Measurements from ENCODE around the gene CCNY. TPM values are rescaled to one million over a fixed set of nuclear protein-coding genes. Genes with fewer than 3 reads are reported as not detected.

Gene CCNY
- total RNA-seq, 3 donors from 2014 or later (not counting 1 experiment from before 2014, with no cell fraction given): 71.0 to 87.2 (median 74.3) TPM

- WGBS (ENCODE audit: insufficient coverage): 94% methylated on average over 5 of the region's 5 CpGs
- H3K27ac ChIP-seq (ENCODE audit: low read length): no peak overlapping the region
- H3K36me3 ChIP-seq (ENCODE audit: control insufficient read depth, insufficient read depth, low read length): no peaks in the 10 kb centered on the region
- H3K9me3 Mint-ChIP-seq: no peaks in the 10 kb centered on the region
- H3K4me1 ChIP-seq (ENCODE audit: control insufficient read depth, insufficient read depth, low read length): peaks cover 3% of the 10 kb centered on the region
- H3K27me3 Mint-ChIP-seq (ENCODE audit: low read depth in 2 of 2): no peaks in the 10 kb centered on the region
- no peak overlapping the region for H3K27ac Mint-ChIP-seq
- TF ChIP-seq CTCF (IDR thresholded peaks at IDR 0.05): no peak
- DNase-seq: no peak
- H3K4me3 ChIP-seq (ENCODE audit: low read length): no peak overlapping the region
- H3K9me3 ChIP-seq (ENCODE audit: control insufficient read depth, insufficient read depth, low read length): no peaks in the 10 kb centered on the region
- H3K4me3 Mint-ChIP-seq: no peak overlapping the region
- H3K4me1 Mint-ChIP-seq: peaks cover 60 to 65% of the 10 kb centered on the region in 2 donors
- ATAC-seq: no peak
- intact Hi-C loops (cut with micrococcal nuclease): no loop called here
- H3K27me3 ChIP-seq (ENCODE audit: control insufficient read depth, insufficient read depth, low read length): no peaks in the 10 kb centered on the region
- H3K36me3 Mint-ChIP-seq: no peaks in the 10 kb centered on the region
Observed at GRCh38 chr10:35363587-35363986, 27.3 kb downstream of the CCNY start.

- ATAC-seq (no peak), DNase-seq (no peak)
- Histone ChIP-seq H3K27me3 (ENCODE audit: control insufficient read depth, insufficient read depth, low read length) (no peaks in the 10 kb centered on the region), H3K4me3 (ENCODE audit: low read length) (no peak overlapping the region), H3K36me3 (ENCODE audit: control insufficient read depth, insufficient read depth, low read length) (no peaks in the 10 kb centered on the region), H3K27ac (ENCODE audit: low read length) (no peak overlapping the region), H3K4me1 (ENCODE audit: control insufficient read depth, insufficient read depth, low read length) (peaks cover 9% of the 10 kb centered on the region), H3K9me3 (ENCODE audit: control insufficient read depth, insufficient read depth, low read length) (no peaks in the 10 kb centered on the region)
- no peak for TF ChIP-seq CTCF (IDR thresholded peaks at IDR 0.05)
- Mint-ChIP-seq H3K9me3 (no peaks in the 10 kb centered on the region), H3K27me3 (ENCODE audit: low read depth in 2 of 2) (no peaks in the 10 kb centered on the region), H3K4me3 (no peak overlapping the region), H3K27ac (no peak overlapping the region), H3K4me1 (peaks cover 58 to 65% of the 10 kb centered on the region in 2 donors), H3K36me3 (no peaks in the 10 kb centered on the region)
- 100% methylated on average over 2 of the region's 2 CpGs for WGBS (ENCODE audit: insufficient coverage)
- intact Hi-C loops (cut with micrococcal nuclease): no loop called here
Observed at GRCh38 chr10:35364808-35365207, 28.5 kb downstream of the CCNY start.

GRCh38 chr10:35365994-35366393 lies 29.7 kb downstream of the CCNY start:
- no peak overlapping the region for H3K4me3 ChIP-seq (ENCODE audit: low read length)
- ATAC-seq (no peak), DNase-seq (no peak)
- no peaks in the 10 kb centered on the region for H3K36me3 ChIP-seq (ENCODE audit: control insufficient read depth, insufficient read depth, low read length)
- H3K4me1 ChIP-seq (ENCODE audit: control insufficient read depth, insufficient read depth, low read length): peaks cover 9% of the 10 kb centered on the region
- H3K27me3 ChIP-seq (ENCODE audit: control insufficient read depth, insufficient read depth, low read length): no peaks in the 10 kb centered on the region
- H3K27ac Mint-ChIP-seq: no peak overlapping the region
- H3K9me3 Mint-ChIP-seq: no peaks in the 10 kb centered on the region
- H3K4me1 Mint-ChIP-seq: peaks cover 62% of the 10 kb centered on the region in 2 donors
- no peaks in the 10 kb centered on the region for H3K36me3 Mint-ChIP-seq
- no peaks in the 10 kb centered on the region for H3K9me3 ChIP-seq (ENCODE audit: control insufficient read depth, insufficient read depth, low read length)
- H3K27me3 Mint-ChIP-seq (ENCODE audit: low read depth in 2 of 2): no peaks in the 10 kb centered on the region
- TF ChIP-seq CTCF (IDR thresholded peaks at IDR 0.05): no peak
- H3K4me3 Mint-ChIP-seq: no peak overlapping the region
- H3K27ac ChIP-seq (ENCODE audit: low read length): no peak overlapping the region
- no CpG with 5 or more reads among the region's 1 CpG for WGBS (ENCODE audit: insufficient coverage)
- intact Hi-C loops (cut with micrococcal nuclease): no loop called here

GRCh38 chr10:35367107-35367859 lies 31.0 kb downstream of the CCNY start:
- H3K27me3 ChIP-seq (ENCODE audit: control insufficient read depth, insufficient read depth, low read length): no peaks in the 10 kb centered on the region
- no peaks in the 10 kb centered on the region for H3K9me3 ChIP-seq (ENCODE audit: control insufficient read depth, insufficient read depth, low read length)
- peaks cover 69 to 70% of the 10 kb centered on the region in 2 donors for H3K4me1 Mint-ChIP-seq
- no peak for TF ChIP-seq CTCF (IDR thresholded peaks at IDR 0.05)
- ATAC-seq (no peak), DNase-seq (no peak)
- H3K27me3 Mint-ChIP-seq (ENCODE audit: low read depth in 2 of 2): no peaks in the 10 kb centered on the region
- H3K36me3 ChIP-seq (ENCODE audit: control insufficient read depth, insufficient read depth, low read length): no peaks in the 10 kb centered on the region
- H3K36me3 Mint-ChIP-seq: no peaks in the 10 kb centered on the region
- H3K4me3 ChIP-seq (ENCODE audit: low read length): no peak overlapping the region
- no peak overlapping the region for H3K4me3 Mint-ChIP-seq
- 97% methylated on average over 3 of the region's 4 CpGs for WGBS (ENCODE audit: insufficient coverage)
- H3K27ac ChIP-seq (ENCODE audit: low read length): no peak overlapping the region
- intact Hi-C loops (cut with micrococcal nuclease): no loop called here
- no peaks in the 10 kb centered on the region for H3K9me3 Mint-ChIP-seq
- peaks cover 19% of the 10 kb centered on the region for H3K4me1 ChIP-seq (ENCODE audit: control insufficient read depth, insufficient read depth, low read length)
- peak overlapping the region in 1 of 2 donors; percentile 33 for H3K27ac Mint-ChIP-seq
